ENCODE measurements around the gene SLC4A11. TPM values are rescaled to one million over a fixed set of nuclear protein-coding genes. Genes with fewer than 3 reads are reported as not detected.

Gene SLC4A11
- total RNA-seq, 2 donors from 2014 or later, result 3.8 to 12.4 TPM

- DNase-seq, result peak; percentile 86
- H3K4me1 ChIP-seq (ENCODE audit: control insufficient read depth, insufficient read depth, low read length), result no peaks in the 10 kb centered on the region
- no peak overlapping the region for H3K9ac ChIP-seq (ENCODE audit: extremely low read depth, low read length, poor library complexity, severe bottlenecking)
- peaks cover 6% of the 10 kb centered on the region for H3K36me3 ChIP-seq (ENCODE audit: control insufficient read depth, insufficient read depth, low read length)
- Mint-ChIP-seq H3K9me3 (no peaks in the 10 kb centered on the region), H3K4me3 (peak overlapping the region; percentile 35), H3K36me3 (ENCODE audit: low read depth) (peaks cover 8% of the 10 kb centered on the region), H3K27me3 (ENCODE audit: insufficient read depth) (peaks cover 43% of the 10 kb centered on the region), H3K4me1 (peaks cover 7% of the 10 kb centered on the region), H3K27ac (no peak overlapping the region)
- H3K4me3 ChIP-seq (ENCODE audit: low read length), result peak overlapping the region; percentile 33
- WGBS, 2 experiments (ENCODE audit: insufficient coverage in 1 of 2, insufficient read length in 1 of 2), result 14 to 18% methylated on average over 21 to 53 of the region's 53 CpGs
- H3K27ac ChIP-seq (ENCODE audit: low read depth, low read length), result no peak overlapping the region
- H3K9me3 ChIP-seq (ENCODE audit: control insufficient read depth, low read length), result no peaks in the 10 kb centered on the region
- H3K27me3 ChIP-seq (ENCODE audit: control insufficient read depth, insufficient read depth, low read length, poor library complexity, severe bottlenecking), result peaks cover 26% of the 10 kb centered on the region
- peak; percentile 40 for TF ChIP-seq CTCF (conservative IDR thresholded peaks at IDR 0.05)
Observed at GRCh38 chr20:3248167-3248992, 9.4 kb upstream of the SLC4A11 start.

GRCh38 chr20:3247638-3248037 lies 8.6 kb upstream of the SLC4A11 start:
- 85 to 86% methylated on average over 3 to 4 of the region's 4 CpGs for WGBS, 2 experiments (ENCODE audit: insufficient coverage in 1 of 2, insufficient read length in 1 of 2)
- no peak for TF ChIP-seq CTCF (conservative IDR thresholded peaks at IDR 0.05)
- H3K36me3 Mint-ChIP-seq (ENCODE audit: low read depth), result peaks cover 5% of the 10 kb centered on the region

GRCh38 chr20:3246682-3247081 lies 7.7 kb upstream of the SLC4A11 start:
- peaks cover 26% of the 10 kb centered on the region for H3K27me3 ChIP-seq (ENCODE audit: control insufficient read depth, insufficient read depth, low read length, poor library complexity, severe bottlenecking)
- H3K27ac Mint-ChIP-seq, result no peak overlapping the region
- WGBS, 2 experiments (ENCODE audit: insufficient coverage in 1 of 2, insufficient read length in 1 of 2), result 97% methylated on average over 1 of the region's 1 CpG; no CpG with 5 or more reads in 1 of the 2 experiments
- H3K9me3 ChIP-seq (ENCODE audit: control insufficient read depth, low read length), result no peaks in the 10 kb centered on the region
- TF ChIP-seq CTCF (conservative IDR thresholded peaks at IDR 0.05), result no peak
- H3K27me3 Mint-ChIP-seq (ENCODE audit: insufficient read depth), result peaks cover 50% of the 10 kb centered on the region
- H3K4me3 ChIP-seq (ENCODE audit: low read length), result no peak overlapping the region
- no peak overlapping the region for H3K9ac ChIP-seq (ENCODE audit: extremely low read depth, low read length, poor library complexity, severe bottlenecking)
- H3K4me1 Mint-ChIP-seq, result peaks cover 7% of the 10 kb centered on the region
- no peaks in the 10 kb centered on the region for H3K36me3 Mint-ChIP-seq (ENCODE audit: low read depth)
- H3K27ac ChIP-seq (ENCODE audit: low read depth, low read length), result no peak overlapping the region
- H3K4me3 Mint-ChIP-seq, result no peak overlapping the region
- DNase-seq, result no peak
- H3K4me1 ChIP-seq (ENCODE audit: control insufficient read depth, insufficient read depth, low read length), result no peaks in the 10 kb centered on the region
- no peaks in the 10 kb centered on the region for H3K9me3 Mint-ChIP-seq
- peaks cover 6% of the 10 kb centered on the region for H3K36me3 ChIP-seq (ENCODE audit: control insufficient read depth, insufficient read depth, low read length)

More at GRCh38 chr20:3247638-3248037, 8.6 kb upstream of the SLC4A11 start:
- Histone ChIP-seq H3K9me3 (ENCODE audit: control insufficient read depth, low read length) (no peaks in the 10 kb centered on the region), H3K4me1 (ENCODE audit: control insufficient read depth, insufficient read depth, low read length) (no peaks in the 10 kb centered on the region), H3K4me3 (ENCODE audit: low read length) (no peak overlapping the region), H3K36me3 (ENCODE audit: control insufficient read depth, insufficient read depth, low read length) (peaks cover 6% of the 10 kb centered on the region), H3K9ac (ENCODE audit: extremely low read depth, low read length, poor library complexity, severe bottlenecking) (no peak overlapping the region), H3K27me3 (ENCODE audit: control insufficient read depth, insufficient read depth, low read length, poor library complexity, severe bottlenecking) (peaks cover 26% of the 10 kb centered on the region), H3K27ac (ENCODE audit: low read depth, low read length) (no peak overlapping the region)
- no peak overlapping the region for H3K4me3 Mint-ChIP-seq
- H3K4me1 Mint-ChIP-seq, result peaks cover 7% of the 10 kb centered on the region
- no peaks in the 10 kb centered on the region for H3K9me3 Mint-ChIP-seq
- no peak overlapping the region for H3K27ac Mint-ChIP-seq
- no peak for DNase-seq
- H3K27me3 Mint-ChIP-seq (ENCODE audit: insufficient read depth), result peaks cover 43% of the 10 kb centered on the region

Measured in endodermal cell (in vitro differentiated cells).